ENCODE measurements around the gene EXOC6. TPM values are rescaled to one million over a fixed set of nuclear protein-coding genes. Genes with fewer than 3 reads are reported as not detected.

Gene EXOC6
- total RNA-seq, 2 donors from 2014 or later = 12.6 to 15.2 TPM

DNA sequence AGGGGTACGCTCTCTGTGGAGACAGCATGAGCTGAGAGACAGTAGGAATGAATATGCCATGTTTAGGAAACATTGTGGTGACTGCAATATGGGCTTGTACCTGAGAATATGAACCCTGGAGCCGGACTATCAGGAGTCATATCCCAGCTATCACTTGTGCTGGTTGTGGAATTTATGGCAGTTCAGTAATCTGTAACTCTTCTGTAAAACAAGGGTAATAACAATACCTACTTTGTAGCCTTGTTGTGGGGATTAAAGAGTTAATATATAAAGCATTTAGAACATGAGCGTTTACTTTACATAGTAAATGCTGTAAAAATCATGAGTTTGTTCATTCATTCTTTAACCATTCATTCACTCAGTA lies 44.4 kb downstream of the EXOC6 start:
- Histone ChIP-seq H3K4me1 (peaks cover 8% of the 10 kb centered on the region), H3K27ac (no peak overlapping the region)
- DNase-seq = no peak

GRCh38 chr10:92894081-92894655 lies 45.8 kb downstream of the EXOC6 start:
- H3K27me3 ChIP-seq = no peaks in the 10 kb centered on the region
- intact Hi-C loops (cut with DNase I) = no loop called here
- no peak for TF ChIP-seq CTCF (IDR thresholded peaks at IDR 0.05)

More for the DNA sequence above, 44.4 kb downstream of the EXOC6 start:
- Histone ChIP-seq H3K4me3 (no peak overlapping the region), H3K9ac (ENCODE audit: low read depth in 2 of 2, low read length in 2 of 2) (no peak overlapping the region), H3K36me3 (no peaks in the 10 kb centered on the region), H3K9me3 (no peaks in the 10 kb centered on the region), H3K27me3 (no peaks in the 10 kb centered on the region)
- intact Hi-C loops (cut with DNase I) = no loop called here
- no peak for TF ChIP-seq CTCF (IDR thresholded peaks at IDR 0.05)

DNA sequence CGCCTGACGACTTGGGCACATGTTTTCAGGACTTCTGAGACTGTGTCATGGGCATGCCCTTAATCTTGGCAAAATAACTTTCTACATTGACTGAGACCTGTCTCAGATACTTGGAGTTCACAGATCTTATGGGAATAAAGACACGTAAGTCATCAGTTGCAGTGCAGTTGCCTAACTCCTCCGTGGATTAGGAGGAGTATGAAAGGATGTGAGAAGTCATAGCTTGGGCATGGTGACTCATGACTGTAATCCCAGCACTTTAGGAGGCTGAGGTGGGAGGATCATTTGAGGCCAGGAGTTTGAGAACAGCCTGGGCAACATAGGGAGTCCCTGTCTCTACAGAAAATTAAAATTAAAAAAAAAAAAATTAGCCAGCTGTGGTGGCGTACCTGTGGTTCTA lies 49.6 kb downstream of the EXOC6 start:
- Histone ChIP-seq H3K36me3 (no peaks in the 10 kb centered on the region), H3K4me3 (no peak overlapping the region), H3K27me3 (no peaks in the 10 kb centered on the region), H3K9ac (ENCODE audit: low read depth in 2 of 2, low read length in 2 of 2) (no peak overlapping the region), H3K4me1 (no peaks in the 10 kb centered on the region), H3K27ac (no peak overlapping the region), H3K9me3 (no peaks in the 10 kb centered on the region)
- DNase-seq = no peak
- intact Hi-C loops (cut with DNase I) = no loop called here
- TF ChIP-seq CTCF (IDR thresholded peaks at IDR 0.05) = no peak

More at GRCh38 chr10:92894081-92894655, 45.8 kb downstream of the EXOC6 start:
- H3K36me3 ChIP-seq = no peaks in the 10 kb centered on the region
- no peak overlapping the region for H3K27ac ChIP-seq
- no peak overlapping the region for H3K9ac ChIP-seq (ENCODE audit: low read depth in 2 of 2, low read length in 2 of 2)
- H3K9me3 ChIP-seq = no peaks in the 10 kb centered on the region
- no peak overlapping the region for H3K4me3 ChIP-seq
- DNase-seq = no peak
- peaks cover 8% of the 10 kb centered on the region for H3K4me1 ChIP-seq

DNA sequence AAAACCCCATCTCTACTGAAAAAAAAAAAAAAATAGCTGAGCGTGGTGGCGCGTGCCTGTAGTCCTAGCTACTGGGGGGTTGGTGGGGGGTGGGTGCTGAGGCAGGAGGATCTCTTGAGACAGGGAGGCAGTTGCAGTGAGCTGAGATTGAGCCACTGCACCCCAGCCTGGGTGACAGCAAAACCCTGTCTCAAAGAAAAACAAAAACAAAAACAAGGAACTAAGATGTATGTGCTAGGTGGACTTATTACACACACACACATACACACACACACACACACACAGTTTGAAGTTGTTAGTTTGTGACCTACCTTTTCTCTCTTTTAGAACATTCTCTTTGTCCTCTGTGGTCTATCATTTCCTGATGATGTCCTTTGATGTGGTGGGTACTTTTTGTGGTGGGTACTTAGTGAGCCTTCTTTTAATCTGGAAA lies 53.5 kb downstream of the EXOC6 start:
- Histone ChIP-seq H3K4me3 (no peak overlapping the region), H3K27ac (no peak overlapping the region), H3K4me1 (no peaks in the 10 kb centered on the region), H3K9me3 (no peaks in the 10 kb centered on the region), H3K27me3 (no peaks in the 10 kb centered on the region), H3K9ac (ENCODE audit: low read depth in 2 of 2, low read length in 2 of 2) (no peak overlapping the region), H3K36me3 (no peaks in the 10 kb centered on the region)
- DNase-seq = no peak
- intact Hi-C loops (cut with DNase I) = no loop called here
- no peak for TF ChIP-seq CTCF (IDR thresholded peaks at IDR 0.05)

DNA sequence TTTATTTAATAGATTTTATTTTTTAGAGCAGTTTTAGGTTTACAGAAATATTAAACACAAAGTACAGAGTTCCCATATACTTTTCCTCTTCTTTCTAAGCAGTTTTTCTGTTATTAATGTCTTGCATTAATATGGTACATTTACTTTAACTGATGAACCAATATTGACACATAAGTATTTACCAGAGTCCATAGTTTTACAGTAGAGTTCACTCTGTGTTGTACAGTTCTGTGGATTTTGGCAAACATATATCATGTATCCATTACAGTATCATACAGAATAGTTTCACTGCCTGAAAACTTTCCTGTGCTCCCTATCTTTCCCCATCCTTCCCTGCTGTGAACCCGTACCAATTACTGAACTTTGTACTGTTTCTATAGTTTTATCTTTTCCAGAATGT lies 55.3 kb downstream of the EXOC6 start:
- intact Hi-C loops (cut with DNase I) = no loop called here
- no peaks in the 10 kb centered on the region for H3K36me3 ChIP-seq
- H3K9me3 ChIP-seq = no peaks in the 10 kb centered on the region
- H3K4me3 ChIP-seq = no peak overlapping the region
- H3K9ac ChIP-seq (ENCODE audit: low read depth in 2 of 2, low read length in 2 of 2) = no peak overlapping the region
- TF ChIP-seq CTCF (IDR thresholded peaks at IDR 0.05) = no peak
- H3K27me3 ChIP-seq = no peaks in the 10 kb centered on the region
- no peak for DNase-seq
- H3K4me1 ChIP-seq = no peaks in the 10 kb centered on the region
- H3K27ac ChIP-seq = no peak overlapping the region

Data from colonic mucosa (tissue), 4 donors.